Measurements from ENCODE around the gene PLCL1. TPM values are rescaled to one million over a fixed set of nuclear protein-coding genes. Genes with fewer than 3 reads are reported as not detected.

The PLCL1 gene
- total RNA-seq, 4 donors from 2014 or later = 5.4 to 21.8 (median 10.2) TPM

DNA sequence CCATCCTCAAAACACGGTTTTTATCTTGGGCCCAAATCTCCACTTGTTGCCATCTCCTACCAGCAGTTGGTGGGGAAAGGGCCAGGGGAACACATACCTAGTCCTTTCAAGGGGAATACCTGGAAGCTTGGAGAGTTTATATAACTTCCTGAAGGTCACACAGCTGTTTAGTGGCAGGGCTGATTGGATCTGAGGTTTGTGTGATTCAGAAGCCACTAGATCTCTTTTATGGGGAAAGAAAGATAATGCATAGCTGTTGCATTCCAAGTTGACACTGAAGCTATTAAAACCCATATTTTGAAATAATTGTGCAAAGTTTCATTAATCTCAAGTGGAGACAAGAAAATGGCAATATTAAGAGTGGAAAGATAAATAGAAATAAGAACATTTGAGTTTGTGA is 134.2 kb downstream of the PLCL1 start:
- TF ChIP-seq CTCF (IDR thresholded peaks at IDR 0.05) = no peak
- DNase-seq (ENCODE audit: low spot score) (no peak), ATAC-seq (ENCODE audit: low FRiP score) (no peak)

DNA sequence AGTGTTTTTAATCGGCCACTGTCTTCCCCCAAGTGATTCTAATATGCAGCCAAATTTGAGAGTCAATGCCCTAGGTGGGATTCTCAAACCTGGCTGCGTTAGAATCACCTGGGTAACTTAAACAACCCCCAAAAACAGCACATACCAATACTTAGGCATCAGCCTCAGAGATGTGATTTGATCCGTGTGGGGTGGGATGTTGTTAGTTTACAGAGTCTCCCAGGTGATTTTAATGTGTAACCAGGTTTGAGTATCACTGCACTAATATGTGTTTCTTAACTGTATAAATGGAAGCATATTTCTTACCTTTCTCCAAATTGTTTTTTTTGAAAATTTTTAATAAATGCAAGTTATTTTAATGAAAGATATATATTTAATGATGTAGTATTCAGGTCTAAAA is 135.4 kb downstream of the PLCL1 start:
- no peak for TF ChIP-seq CTCF (IDR thresholded peaks at IDR 0.05)
- ATAC-seq (ENCODE audit: low FRiP score) = no peak

GRCh38 chr2:197940382-197940781 is 136.0 kb downstream of the PLCL1 start:
- DNase-seq (ENCODE audit: low spot score) = no peak
- no peak for TF ChIP-seq CTCF (IDR thresholded peaks at IDR 0.05)
- no peak for ATAC-seq (ENCODE audit: low FRiP score)

More for the DNA sequence above, 135.4 kb downstream of the PLCL1 start:
- no peak for DNase-seq (ENCODE audit: low spot score)

- no peak for DNase-seq (ENCODE audit: low spot score)
- ATAC-seq (ENCODE audit: low FRiP score) = no peak
- TF ChIP-seq CTCF (IDR thresholded peaks at IDR 0.05) = no peak
Measured at GRCh38 chr2:197941715-197942114, 137.3 kb downstream of the PLCL1 start.

DNA sequence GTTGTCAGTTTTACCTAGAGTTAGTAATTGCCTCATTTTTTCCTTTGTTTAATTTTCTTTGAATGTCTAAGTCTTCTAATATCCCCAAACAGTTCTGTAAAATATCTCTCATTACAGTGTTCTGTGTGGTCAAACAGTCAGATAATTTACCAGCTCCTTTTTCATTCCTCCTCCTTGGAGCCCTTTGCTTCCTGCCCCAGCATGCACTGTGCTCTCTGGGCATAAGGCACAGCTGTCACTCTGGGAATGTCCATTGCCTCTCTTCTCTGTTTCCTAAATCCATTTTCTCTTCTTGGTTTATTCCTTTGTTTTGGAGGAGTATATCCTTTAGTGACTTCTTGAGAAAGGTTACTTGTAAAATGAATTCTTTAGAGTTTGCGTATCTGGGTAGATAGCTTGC is 139.3 kb downstream of the PLCL1 start:
- DNase-seq (ENCODE audit: low spot score) (no peak), ATAC-seq (ENCODE audit: low FRiP score) (no peak)
- TF ChIP-seq CTCF (IDR thresholded peaks at IDR 0.05) = no peak

DNA sequence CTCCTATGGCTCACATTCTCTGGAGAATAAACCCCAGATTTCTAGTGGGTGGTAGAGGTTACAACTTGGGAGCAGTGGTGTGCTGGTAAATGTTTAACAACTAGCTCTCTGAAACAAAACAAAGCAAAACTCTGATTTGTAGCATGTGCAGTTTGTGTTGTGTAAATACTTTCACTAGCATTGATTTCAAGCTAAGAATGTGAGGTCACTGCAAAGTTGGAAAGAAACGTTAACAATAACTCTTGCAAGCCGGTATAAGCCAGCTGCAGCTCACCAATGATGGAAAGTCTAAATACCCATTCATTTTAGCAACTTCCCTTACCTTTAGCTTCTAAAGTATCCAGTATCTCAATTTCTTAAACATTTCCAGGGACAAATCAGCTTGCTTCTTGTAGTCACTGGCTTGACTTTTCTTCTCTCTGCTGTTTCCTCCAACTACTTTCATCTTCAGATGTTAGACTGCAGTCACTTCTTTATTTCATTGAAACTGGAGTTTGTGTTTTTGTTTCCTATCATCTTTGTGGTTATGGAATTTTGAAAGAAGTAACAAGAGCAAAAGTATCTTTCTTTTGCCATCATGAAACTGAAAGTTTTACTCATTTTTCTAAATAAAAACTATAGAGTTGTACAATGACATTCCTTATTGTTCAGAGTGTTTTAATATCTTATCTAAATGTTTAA is 140.2 kb downstream of the PLCL1 start:
- ATAC-seq (ENCODE audit: low FRiP score) (no peak), DNase-seq (ENCODE audit: low spot score) (no peak)
- no peak for TF ChIP-seq CTCF (IDR thresholded peaks at IDR 0.05)

DNA sequence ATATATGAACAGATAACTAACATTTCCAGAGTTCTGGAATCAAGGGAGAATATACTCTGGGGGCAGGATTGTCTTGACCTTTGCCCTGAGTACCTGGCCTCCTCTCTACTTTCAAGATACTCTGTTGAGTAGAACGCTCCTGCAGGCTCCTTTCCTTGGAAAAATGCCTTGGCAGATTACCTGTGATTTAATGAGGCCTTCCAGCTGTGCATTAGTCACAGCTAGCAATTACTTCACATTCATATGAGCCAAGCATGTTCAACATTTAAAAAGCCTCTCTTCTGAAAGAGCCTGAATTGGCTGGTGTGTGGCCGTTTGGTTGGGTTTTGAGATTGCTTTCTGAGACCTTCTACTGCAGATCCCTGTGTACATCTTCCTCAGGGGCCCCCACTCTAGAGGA is 142.2 kb downstream of the PLCL1 start:
- TF ChIP-seq CTCF (IDR thresholded peaks at IDR 0.05) = no peak
- DNase-seq (ENCODE audit: low spot score) = no peak
- peak; percentile 65 for ATAC-seq (ENCODE audit: low FRiP score)
